ENCODE data around the gene UIMC1. TPM values are rescaled to one million over a fixed set of nuclear protein-coding genes. Genes with fewer than 3 reads are reported as not detected.

Gene UIMC1
- total RNA-seq, 1 donor from 2014 or later: 34.2 TPM

- H3K36me3 Mint-ChIP-seq (ENCODE audit: low read depth): no peaks in the 10 kb centered on the region
- H3K27ac Mint-ChIP-seq (ENCODE audit: unreplicated experiment): no peak overlapping the region
- DNase-seq (ENCODE audit: low spot score): no peak
- no peaks in the 10 kb centered on the region for H3K4me1 Mint-ChIP-seq (ENCODE audit: low read depth)
- H3K9me3 Mint-ChIP-seq (ENCODE audit: low read depth): no peaks in the 10 kb centered on the region
- TF ChIP-seq, protein P1, sequence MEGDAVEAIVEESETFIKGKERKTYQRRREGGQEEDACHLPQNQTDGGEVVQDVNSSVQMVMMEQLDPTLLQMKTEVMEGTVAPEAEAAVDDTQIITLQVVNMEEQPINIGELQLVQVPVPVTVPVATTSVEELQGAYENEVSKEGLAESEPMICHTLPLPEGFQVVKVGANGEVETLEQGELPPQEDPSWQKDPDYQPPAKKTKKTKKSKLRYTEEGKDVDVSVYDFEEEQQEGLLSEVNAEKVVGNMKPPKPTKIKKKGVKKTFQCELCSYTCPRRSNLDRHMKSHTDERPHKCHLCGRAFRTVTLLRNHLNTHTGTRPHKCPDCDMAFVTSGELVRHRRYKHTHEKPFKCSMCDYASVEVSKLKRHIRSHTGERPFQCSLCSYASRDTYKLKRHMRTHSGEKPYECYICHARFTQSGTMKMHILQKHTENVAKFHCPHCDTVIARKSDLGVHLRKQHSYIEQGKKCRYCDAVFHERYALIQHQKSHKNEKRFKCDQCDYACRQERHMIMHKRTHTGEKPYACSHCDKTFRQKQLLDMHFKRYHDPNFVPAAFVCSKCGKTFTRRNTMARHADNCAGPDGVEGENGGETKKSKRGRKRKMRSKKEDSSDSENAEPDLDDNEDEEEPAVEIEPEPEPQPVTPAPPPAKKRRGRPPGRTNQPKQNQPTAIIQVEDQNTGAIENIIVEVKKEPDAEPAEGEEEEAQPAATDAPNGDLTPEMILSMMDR (IDR thresholded peaks at IDR 0.05): no peak
- H3K27me3 Mint-ChIP-seq (ENCODE audit: low read depth): peaks cover 43% of the 10 kb centered on the region
- H3K4me3 Mint-ChIP-seq (ENCODE audit: unreplicated experiment): no peak overlapping the region
Measured at GRCh38 chr5:176868126-176868525, 138.5 kb downstream of the UIMC1 start.

GRCh38 chr5:176866707-176867310 is 139.8 kb downstream of the UIMC1 start:
- no peaks in the 10 kb centered on the region for H3K4me1 Mint-ChIP-seq (ENCODE audit: low read depth)
- H3K4me3 Mint-ChIP-seq (ENCODE audit: unreplicated experiment): no peak overlapping the region
- no peak overlapping the region for H3K27ac Mint-ChIP-seq (ENCODE audit: unreplicated experiment)
- no peak for DNase-seq (ENCODE audit: low spot score)
- H3K27me3 Mint-ChIP-seq (ENCODE audit: low read depth): peaks cover 47% of the 10 kb centered on the region
- no peaks in the 10 kb centered on the region for H3K9me3 Mint-ChIP-seq (ENCODE audit: low read depth)
- no peaks in the 10 kb centered on the region for H3K36me3 Mint-ChIP-seq (ENCODE audit: low read depth)
- TF ChIP-seq, protein P1 (IDR thresholded peaks at IDR 0.05): no peak

DNA sequence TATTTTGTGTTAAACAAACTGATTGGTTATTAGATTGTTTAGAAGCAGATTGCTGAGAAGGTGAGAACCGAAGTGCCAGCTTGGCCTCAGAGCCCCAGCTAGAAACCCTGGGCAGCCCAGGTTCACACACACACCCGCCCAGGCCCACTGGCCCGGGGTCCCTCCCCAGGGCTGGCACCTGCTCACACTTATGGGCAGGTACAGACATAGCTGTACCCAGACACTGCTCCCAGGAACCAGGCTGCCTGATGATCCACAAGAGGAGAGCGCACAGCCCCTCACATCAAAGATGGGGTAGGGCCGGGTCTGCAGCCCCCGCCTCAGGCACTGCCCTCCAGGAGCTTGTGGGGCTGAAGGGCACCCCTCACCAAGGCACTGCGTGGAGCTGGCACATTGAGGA is 140.6 kb downstream of the UIMC1 start:
- Mint-ChIP-seq H3K27ac (ENCODE audit: unreplicated experiment) (no peak overlapping the region), H3K27me3 (ENCODE audit: low read depth) (peaks cover 47% of the 10 kb centered on the region), H3K4me1 (ENCODE audit: low read depth) (no peaks in the 10 kb centered on the region), H3K36me3 (ENCODE audit: low read depth) (no peaks in the 10 kb centered on the region), H3K9me3 (ENCODE audit: low read depth) (no peaks in the 10 kb centered on the region), H3K4me3 (ENCODE audit: unreplicated experiment) (no peak overlapping the region)
- TF ChIP-seq, protein P1 (IDR thresholded peaks at IDR 0.05): no peak
- no peak for DNase-seq (ENCODE audit: low spot score)

- TF ChIP-seq, protein P1 (IDR thresholded peaks at IDR 0.05): no peak
Measured at GRCh38 chr5:176864755-176865154, 141.8 kb downstream of the UIMC1 start.

GRCh38 chr5:176863765-176864098 is 142.8 kb downstream of the UIMC1 start:
- Mint-ChIP-seq H3K27me3 (ENCODE audit: low read depth) (peaks cover 41% of the 10 kb centered on the region), H3K9me3 (ENCODE audit: low read depth) (no peaks in the 10 kb centered on the region), H3K36me3 (ENCODE audit: low read depth) (no peaks in the 10 kb centered on the region), H3K27ac (ENCODE audit: unreplicated experiment) (no peak overlapping the region), H3K4me3 (ENCODE audit: unreplicated experiment) (no peak overlapping the region), H3K4me1 (ENCODE audit: low read depth) (no peaks in the 10 kb centered on the region)
- TF ChIP-seq, protein P1 (IDR thresholded peaks at IDR 0.05): no peak
- DNase-seq (ENCODE audit: low spot score): no peak

More at GRCh38 chr5:176864755-176865154, 141.8 kb downstream of the UIMC1 start:
- no peak overlapping the region for H3K27ac Mint-ChIP-seq (ENCODE audit: unreplicated experiment)
- H3K4me1 Mint-ChIP-seq (ENCODE audit: low read depth): no peaks in the 10 kb centered on the region
- H3K27me3 Mint-ChIP-seq (ENCODE audit: low read depth): peaks cover 44% of the 10 kb centered on the region
- DNase-seq (ENCODE audit: low spot score): no peak
- H3K4me3 Mint-ChIP-seq (ENCODE audit: unreplicated experiment): no peak overlapping the region
- no peaks in the 10 kb centered on the region for H3K36me3 Mint-ChIP-seq (ENCODE audit: low read depth)
- no peaks in the 10 kb centered on the region for H3K9me3 Mint-ChIP-seq (ENCODE audit: low read depth)

All from chondrocyte (in vitro differentiated cells).